Panc1 (cell line): ENCODE data around the gene RNF11.

Source experiments
- CTCF ChIP-seq: fragments of 450-650 bp; IDR thresholded peaks from 2 replicates; pipeline ENCODE4 v1.5.1; 2017; ENCODE audit warnings: mild to moderate bottlenecking
- POLR2AphosphoS5 ChIP-seq: IDR thresholded peaks from 2 replicates; pipeline ENCODE4 v1.6.1; 2012; ENCODE audit warnings: mild to moderate bottlenecking, low read depth, low read length, moderate library complexity
- SIN3A ChIP-seq: IDR thresholded peaks from 2 replicates; pipeline ENCODE4 v1.6.1; 2012; ENCODE audit warnings: low read depth, mild to moderate bottlenecking, low read length, moderate library complexity, borderline replicate concordance; ENCODE audit not compliant: insufficient read depth

DNA sequence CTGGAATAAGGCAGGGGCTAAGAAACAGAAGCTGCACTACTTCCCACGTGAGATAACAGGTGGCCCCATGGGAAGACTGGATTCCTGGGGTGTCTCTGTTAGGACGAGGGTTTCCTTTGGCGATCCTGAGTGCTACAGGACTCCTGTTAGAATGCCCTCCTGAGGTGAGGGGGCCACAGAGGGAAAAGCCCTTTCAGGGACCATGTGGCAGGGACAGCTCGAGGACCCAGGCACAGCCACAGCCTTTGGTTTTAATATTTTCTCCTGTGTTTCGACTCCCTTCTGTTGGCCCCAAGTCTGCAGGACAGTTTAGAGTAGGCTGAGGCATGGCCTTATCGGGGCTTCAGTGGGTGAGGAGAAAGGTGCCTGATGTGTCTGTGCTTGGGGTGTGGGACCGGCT lies 81.7 kb downstream of the RNF11 start:
- TF ChIP-seq CTCF (no peak), SIN3A (no peak), POLR2AphosphoS5 (no peak)
